UCSD-AML1 (cell line): ENCODE measurements around the gene SCNM1.

Experiments
- DNase-seq: peaks from one replicate; lab custom pipeline; 2025; ENCODE audit not compliant: unreplicated experiment; lab: John Stamatoyannopoulos, UW

Gene SCNM1

GRCh38 chr1:151165738-151166504 lies at the start of gene SCNM1, which contains the start of gene LYSMD1:
Gene SCNM1 (plus strand): TSS chr1:151166144. CDS start chr1:151166153, 9 bp downstream.
Gene LYSMD1 (minus strand): TSS chr1:151165902. CDS start chr1:151165258, 644 bp downstream.
- peak; percentile 96 for DNase-seq

DNA sequence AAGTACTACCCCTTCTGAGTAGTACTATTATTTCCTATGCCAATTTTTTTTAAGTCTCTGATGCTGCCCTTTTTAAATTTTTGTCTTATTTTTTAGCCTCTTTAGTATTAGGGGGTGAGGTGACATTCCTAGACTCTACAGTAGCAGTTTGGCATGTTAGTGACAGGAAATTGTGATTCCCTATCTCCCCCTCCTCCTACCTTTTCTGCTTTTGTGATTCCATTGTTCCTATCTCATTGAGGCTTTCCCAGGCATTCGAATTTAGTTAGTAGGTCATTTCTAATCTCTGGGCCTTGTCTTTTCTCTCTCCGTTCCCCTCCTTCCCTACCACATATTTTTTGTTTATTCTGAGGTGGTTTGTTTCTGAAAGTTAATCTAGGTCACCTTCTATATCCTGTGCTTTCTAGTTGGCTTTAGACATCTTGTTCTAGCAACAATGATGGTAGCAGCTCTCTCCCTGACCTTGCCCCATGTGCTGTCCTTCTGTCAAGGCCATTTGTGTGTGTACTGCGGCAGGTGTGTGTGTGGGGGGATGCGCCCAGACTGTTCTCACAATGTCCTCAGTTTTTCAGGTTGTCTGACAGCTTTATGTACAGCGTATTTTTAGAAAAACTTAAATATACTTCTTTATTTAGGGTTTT lies 41.1 kb upstream of the SCNM1 start:
- DNase-seq, result no peak

- DNase-seq, result no peak
Measured at GRCh38 chr1:151128800-151129199, 37.1 kb upstream of the SCNM1 start.

DNA sequence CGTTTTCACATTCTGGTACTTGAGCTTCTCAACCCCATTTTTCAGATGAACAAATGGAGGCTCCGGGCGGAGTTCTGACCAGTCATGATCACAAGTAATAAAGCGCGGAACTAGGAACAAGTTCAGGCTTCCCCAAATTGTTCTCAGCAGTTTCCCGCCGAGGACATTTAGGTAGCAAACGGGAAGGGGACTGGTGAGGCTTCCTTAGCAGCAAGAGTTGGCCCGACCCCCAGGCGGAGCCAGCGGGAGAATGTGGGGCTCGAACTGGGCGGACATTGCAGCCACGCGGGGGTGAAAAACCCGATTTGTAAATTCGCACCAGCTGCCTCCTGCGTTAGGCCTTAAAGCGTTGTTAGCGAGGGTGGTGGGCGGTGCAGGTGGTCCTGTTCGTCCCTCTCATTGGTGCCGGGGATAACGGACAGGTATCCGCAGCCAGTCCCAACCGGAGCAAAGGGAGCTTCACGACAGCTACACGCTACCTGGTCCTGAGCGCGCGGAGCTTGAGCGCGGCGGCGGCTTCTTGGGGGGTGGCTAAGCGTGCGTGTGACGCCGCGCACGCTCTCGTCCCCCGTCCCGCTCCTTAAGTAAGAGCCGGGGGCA lies 34.9 kb upstream of the SCNM1 start:
- no peak for DNase-seq

DNA sequence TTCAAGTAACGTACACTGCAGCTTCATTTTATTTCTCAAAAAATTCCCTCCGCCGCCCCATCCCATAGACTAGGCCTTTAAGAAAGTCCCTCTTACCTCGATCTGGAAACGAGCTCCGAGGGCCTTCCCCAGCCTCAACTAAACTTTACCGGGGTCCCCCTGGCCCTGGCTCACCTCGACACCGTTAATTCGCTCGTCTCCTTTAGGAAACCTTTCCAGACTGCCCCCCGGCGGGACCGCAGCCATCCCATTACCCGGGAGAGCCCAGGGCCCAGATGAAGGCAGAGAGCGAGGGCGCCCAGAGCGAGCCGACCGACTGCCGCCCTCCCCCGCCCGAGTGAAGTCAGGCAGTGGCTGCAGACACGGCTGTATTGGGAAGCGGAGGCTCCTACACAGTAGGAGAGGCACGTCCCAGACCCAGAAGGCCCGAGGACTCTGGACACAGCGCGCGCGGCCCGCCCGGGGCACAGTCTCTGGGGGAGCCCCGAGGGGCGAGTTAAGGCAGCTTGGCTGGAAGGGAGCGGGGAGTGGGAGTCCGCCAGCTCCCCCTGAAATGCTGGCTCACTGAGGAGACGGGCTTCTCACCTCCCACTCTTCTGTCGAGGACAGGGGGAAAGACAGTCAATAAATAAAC lies 34.1 kb upstream of the SCNM1 start:
- DNase-seq, result no peak

DNA sequence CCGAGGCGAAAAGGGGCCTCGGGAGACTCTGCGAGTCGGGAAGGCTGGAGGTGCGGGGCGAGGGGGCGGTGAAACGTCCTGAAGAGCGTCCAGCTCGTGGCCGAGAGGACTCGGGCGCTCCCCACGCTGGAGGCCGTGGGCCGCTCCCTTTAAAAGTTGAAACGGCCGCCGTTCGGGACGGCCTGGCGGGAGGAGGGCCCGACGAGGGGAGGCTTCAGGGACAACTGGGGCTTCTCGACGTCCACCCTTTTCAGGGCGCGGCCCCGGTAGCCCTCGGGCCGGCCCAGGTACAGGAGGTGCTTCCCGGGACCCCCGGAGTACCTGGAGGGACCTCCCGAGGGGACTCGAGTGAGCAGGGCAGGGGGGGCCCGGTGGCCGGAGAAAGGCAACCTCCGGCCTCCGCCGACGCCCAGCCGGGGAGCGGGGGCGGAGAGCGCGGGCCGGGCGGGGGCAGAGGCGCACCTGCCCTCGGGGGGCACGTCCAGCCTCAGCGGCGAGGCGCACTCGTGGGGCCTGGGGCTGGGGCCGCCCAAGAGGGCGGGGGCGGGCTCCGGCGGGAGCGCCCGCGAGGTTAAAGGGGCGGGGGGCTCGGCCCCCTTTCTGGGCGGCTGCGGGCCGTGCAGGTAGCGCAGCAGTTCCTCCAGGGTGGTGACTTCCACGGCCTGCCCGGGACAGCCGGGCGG lies 33.5 kb upstream of the SCNM1 start:
- DNase-seq, result no peak

DNA sequence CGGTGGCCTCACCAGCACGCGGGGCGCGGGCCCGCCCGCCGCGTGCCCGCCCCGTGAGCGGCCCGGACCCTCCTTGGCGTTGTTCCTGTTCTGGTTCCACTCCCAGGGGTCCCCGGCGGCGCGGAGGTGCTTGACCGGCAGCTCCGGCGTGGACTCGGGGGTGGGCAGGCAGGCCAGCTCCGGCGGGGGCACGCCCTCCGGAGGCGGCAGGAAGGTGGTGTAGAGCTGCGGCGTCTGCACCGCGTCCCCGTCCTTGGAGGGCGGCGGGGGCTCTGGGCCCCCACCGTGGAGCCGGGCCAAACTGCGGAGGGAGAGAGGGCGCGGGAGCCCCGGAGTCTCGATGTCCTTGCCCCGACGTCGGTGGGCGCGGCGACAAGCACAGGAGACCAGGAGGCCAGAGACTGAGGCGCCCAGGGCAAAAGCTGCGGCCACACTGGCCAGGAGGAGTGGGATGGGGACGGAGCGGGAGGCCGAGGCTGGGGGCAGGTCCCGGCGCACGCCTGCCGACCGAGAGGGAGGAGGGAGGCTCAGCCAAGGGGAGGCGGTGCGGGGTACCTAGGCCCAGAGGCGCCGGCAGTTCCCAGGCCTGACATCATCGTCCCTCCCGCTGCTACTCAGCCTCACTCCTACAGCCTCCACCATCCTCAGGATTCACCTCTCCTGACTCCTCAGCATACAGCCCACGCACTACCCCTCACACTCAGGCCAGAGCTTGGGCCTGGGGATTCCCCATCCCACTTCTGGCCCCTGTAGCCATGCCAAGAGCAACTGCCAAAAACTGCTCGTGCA lies 32.7 kb upstream of the SCNM1 start:
- no peak for DNase-seq

GRCh38 chr1:151134396-151134795 lies 31.5 kb upstream of the SCNM1 start:
- DNase-seq, result no peak

- DNase-seq, result no peak
Measured at GRCh38 chr1:151134991-151135390, 31.0 kb upstream of the SCNM1 start.

DNA sequence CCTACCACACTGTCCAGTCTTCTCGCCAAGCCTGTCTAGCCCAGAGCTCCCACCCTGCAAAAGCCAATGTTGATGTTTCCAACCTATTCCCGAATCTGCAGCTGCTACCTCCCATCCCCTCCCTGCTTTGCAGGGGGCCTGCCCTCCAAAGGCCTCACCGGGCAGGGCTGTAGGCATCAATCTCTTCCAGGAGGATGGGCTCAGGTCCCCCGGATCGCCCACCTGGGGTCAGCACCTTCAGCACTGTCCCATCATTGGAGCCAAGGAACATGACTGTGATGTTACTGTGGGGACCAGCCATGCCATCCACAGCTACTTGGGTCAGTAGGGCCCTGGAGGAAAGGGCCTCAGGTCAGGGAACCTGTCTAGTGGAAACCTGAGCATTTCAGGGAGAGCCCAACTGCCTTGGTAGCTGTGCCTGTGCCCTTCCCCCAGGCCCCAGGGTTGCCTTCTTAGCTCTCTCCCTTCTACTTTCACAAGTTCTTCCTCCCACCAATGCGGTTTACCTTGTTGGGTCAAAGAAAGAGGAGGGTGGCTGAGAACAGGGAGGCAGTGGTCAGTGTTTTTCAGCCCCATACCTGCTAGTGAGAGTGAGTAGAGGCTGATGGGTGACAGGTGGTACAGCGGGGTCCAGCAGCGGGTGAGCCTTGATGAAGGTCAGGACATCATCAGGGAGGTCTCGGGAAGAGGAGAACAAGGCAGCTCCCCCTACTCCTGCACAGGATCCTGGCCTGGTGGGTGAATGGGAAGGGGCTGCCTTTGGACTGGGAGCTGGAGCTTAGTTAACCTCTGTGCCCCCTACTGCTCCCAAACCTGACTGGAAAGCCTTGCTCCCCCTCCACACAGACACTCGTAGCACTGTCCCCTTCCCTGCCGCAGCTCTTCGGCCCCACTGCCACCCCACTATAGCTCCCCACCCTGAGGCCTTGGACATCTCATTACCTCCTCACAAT lies 30.2 kb upstream of the SCNM1 start:
- no peak for DNase-seq

DNA sequence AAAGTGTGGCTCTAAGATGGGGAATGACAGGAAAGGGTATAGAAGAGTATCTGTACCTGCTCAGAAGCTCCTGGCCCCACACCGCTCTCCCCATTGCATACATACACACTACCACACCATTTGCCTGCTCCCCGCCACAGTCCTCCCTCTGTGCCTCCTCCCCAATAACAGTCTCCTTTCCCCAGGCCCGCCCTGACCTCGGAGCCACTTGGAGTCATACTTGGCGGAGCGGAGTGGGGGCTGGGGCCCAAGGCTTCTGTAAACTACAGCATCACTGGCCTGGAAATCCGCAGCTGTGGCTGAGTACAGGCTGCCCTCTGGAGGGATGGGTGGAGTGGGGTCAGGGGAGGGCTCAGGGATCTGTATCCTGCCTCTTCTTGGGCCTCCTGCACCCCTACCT lies 28.2 kb upstream of the SCNM1 start:
- DNase-seq, result no peak

DNA sequence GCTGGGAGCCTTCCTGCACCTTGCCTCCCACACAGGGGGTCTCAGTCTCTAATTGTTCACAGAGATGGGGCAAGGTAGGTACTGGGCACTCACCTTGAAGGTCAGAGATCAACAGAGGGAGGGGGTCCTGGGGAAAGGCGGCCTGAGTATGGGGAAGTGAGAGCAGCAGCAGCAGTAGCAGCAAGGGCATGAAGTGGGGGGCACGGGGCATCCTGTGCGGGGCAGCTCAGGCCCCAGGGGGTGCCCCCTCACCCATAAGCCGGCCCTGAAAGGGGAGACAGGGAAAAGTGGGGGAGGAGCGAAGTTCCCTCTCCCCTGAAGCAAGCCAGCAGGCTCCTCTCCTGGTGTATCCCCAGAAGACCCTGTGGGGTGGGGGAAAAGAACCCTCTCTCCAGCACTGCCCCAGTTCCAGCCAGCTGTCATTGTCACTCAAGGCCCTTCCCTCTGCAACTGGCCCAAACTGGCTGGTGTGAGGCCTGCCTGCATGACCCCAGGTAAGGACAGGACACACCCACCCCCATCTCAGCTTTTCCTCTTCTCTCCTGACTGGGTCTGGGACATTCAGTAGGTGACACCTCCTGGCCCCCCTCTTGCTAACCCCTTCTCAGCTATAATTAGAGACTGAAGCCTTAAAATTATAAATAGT lies 23.4 kb upstream of the SCNM1 start:
- DNase-seq, result no peak

- no peak for DNase-seq
Measured at GRCh38 chr1:151143057-151143435, 22.9 kb upstream of the SCNM1 start.

- no peak for DNase-seq
Measured at GRCh38 chr1:151143986-151144385, 22.0 kb upstream of the SCNM1 start.

- DNase-seq, result no peak
Measured at GRCh38 chr1:151144474-151145303, 21.3 kb upstream of the SCNM1 start.

DNA sequence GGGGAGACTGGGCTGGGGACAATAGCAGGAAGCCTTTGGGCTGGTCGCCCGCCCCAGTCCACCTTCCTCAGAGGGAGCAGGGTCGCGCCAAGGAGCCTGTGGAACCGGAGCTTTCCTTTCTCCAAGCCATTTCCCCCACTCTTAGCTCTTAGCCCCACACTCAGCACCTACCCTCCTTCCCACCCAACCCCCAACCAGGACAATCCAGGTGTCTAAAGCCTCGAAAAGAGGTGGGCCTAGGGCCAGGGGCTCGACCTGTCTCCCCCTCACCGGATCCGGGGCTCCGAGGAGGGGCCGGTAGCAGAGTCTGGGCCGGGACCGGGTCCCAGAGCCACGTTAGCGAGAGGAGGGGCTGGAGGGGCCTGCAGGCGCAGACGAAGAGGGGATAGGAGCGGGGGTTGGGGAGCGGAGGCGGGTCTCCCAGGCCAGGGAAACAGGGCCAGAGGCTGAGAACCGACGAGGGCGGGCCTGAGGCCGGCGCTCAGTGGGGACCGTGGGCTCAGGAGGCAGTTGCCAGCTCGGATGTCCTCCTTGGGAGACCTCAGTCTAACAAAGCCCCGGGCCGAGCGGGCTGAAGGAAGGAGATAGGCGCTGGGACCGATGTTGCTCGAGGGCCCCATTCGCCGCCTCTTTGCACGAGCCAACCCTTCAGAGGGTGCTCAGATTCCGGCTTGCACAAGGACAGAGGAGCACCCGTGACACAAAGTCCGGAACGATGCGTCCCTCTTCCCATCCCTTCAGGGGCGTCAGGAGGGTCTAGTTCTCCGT lies 20.5 kb upstream of the SCNM1 start:
- no peak for DNase-seq

DNA sequence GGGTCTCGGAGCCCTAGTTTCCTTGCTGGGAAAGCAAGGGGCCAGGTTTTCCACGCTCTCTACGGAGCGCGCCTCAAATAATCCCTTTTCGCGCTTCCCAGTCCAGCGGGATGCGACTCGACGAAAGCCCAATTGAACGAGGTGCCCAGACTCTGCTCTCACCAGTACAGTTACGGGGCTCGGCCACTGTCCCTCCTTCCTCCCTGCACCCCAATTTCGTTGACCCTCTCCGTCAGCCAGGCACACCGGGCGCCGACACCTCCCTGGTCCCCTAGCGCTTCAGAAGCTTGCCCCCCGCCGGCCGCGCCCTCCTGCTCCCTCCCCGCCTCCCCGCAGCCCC lies 19.9 kb upstream of the SCNM1 start:
- DNase-seq, result no peak
